HepG2 (cell line): Measurements from ENCODE around the gene OMD. TPM values are rescaled to one million over a fixed set of nuclear protein-coding genes. Genes with fewer than 3 reads are reported as not detected.

Source experiments
- ATAC-seq: fragments of 200-7000 bp; cut with Tn5 transposase; 3 replicates; pipeline ENCODE4 v1.9.1; 2020; ENCODE audit warnings: mild to moderate bottlenecking, moderate library complexity
- BruUV-seq: library from RNA; stranded (reverse); fragments of 400-500 nt; replicated peaks from 2 replicates; lab custom pipeline; 2021; lab: Mats Ljungman, UMichigan
- CTCF ChIA-PET: fragments of 300-600 bp; formaldehyde crosslinking; extraction: SDS; loops from one replicate; lab custom pipeline; 2021; ENCODE audit warnings: low total read pairs, inconsistent platforms, low intra/inter-chr PET ratio; lab: Yijun Ruan, JAX
- POLR2A ChIA-PET: fragments of 350-600 bp; sonication (Branson Sonifier 250); formaldehyde crosslinking; loops from one replicate; lab custom pipeline; 2020; ENCODE audit warnings: antibody characterized with exemption, inconsistent platforms; lab: Yijun Ruan, JAX
- DNase-seq: peaks from one replicate; pipeline ENCODE4 v3.0.0-alpha.2; 2015; ENCODE audit warnings: low spot score
- FAIRE-seq: peaks from 3 replicates; lab custom pipeline; 2011; peaks lifted over from hg19 to GRCh38; lab: Jason Lieb, UNC
- H2AFZ ChIP-seq: one replicate; pipeline ENCODE4 v1.6.1; 2011; ENCODE audit warnings: low read length, inconsistent platforms
- H3K27ac ChIP-seq: fragments of 300-600 bp; 3 replicates; pipeline ENCODE4 v1.8.0; 2011; ENCODE audit warnings: mixed run types, mild to moderate bottlenecking, mixed read lengths, low read length, inconsistent platforms; ENCODE audit not compliant: insufficient read depth; ENCODE audit errors: extremely low read length
- H3K27me3 ChIP-seq, 2 experiments: fragments of 200-600 bp in 1 of 2; 2 replicates in 1 of 2; 3 replicates in 1 of 2; pipeline versions ENCODE4 v1.6.0 to v1.8.0; 2011; ENCODE audit warnings: low read length in 2 of 2, mild to moderate bottlenecking in 2 of 2, moderate library complexity in 2 of 2, inconsistent platforms in 1 of 2; ENCODE audit not compliant: insufficient read depth in 2 of 2, control insufficient read depth in 1 of 2
- H3K36me3 ChIP-seq, 2 experiments: fragments of 200-600 bp in 1 of 2; replicated peaks in 1 of 2; 2 replicates in 1 of 2; 3 replicates in 1 of 2; pipeline versions ENCODE4 v1.5.1 to v1.8.0; 2011; ENCODE audit warnings: low read length in 2 of 2, inconsistent platforms in 1 of 2; ENCODE audit not compliant: insufficient read depth in 2 of 2, control insufficient read depth in 1 of 2
- H3K4me1 ChIP-seq: 2 replicates; pipeline ENCODE4 v1.5.1; 2012; ENCODE audit warnings: low read length, inconsistent platforms; ENCODE audit not compliant: insufficient read depth
- H3K4me2 ChIP-seq: 2 replicates; pipeline ENCODE4 v1.6.0; 2011; ENCODE audit warnings: low read depth, low read length, inconsistent platforms
- H3K4me3 ChIP-seq, 3 experiments: fragments of 200-600 bp in 1 of 3; sonication (generic), shearing (Covaris generic) in 1 of 3; replicated peaks in 1 of 3; 2 replicates each; pipeline ENCODE4 v1.5.1; 2011 to 2016; ENCODE audit warnings: low read length in 3 of 3, inconsistent platforms in 2 of 3, low read depth in 2 of 3, mild to moderate bottlenecking in 2 of 3, control low read depth in 1 of 3, mixed read lengths in 1 of 3; ENCODE audit not compliant: insufficient read depth in 1 of 3
- H3K79me2 ChIP-seq: one replicate; pipeline ENCODE4 v1.6.1; 2011; ENCODE audit warnings: low read length, inconsistent platforms; ENCODE audit not compliant: insufficient read depth
- H3K9ac ChIP-seq: 2 replicates; pipeline ENCODE4 v1.6.0; 2011; ENCODE audit warnings: mild to moderate bottlenecking, low read depth, low read length, inconsistent platforms; ENCODE audit not compliant: insufficient read depth
- H3K9me3 ChIP-seq: 2 replicates; pipeline ENCODE4 v1.5.1; 2012; ENCODE audit warnings: mild to moderate bottlenecking, low read length
- H4K20me1 ChIP-seq: 2 replicates; pipeline ENCODE4 v1.6.0; 2011; ENCODE audit warnings: inconsistent platforms, mild to moderate bottlenecking, low read length, moderate library complexity; ENCODE audit not compliant: insufficient read depth
- ETV5 ChIP-seq: IDR thresholded peaks from 2 replicates; pipeline ENCODE4 v1.6.1; 2018; ENCODE audit warnings: missing biosample characterization, missing genetic modification reagents, inconsistent platforms, borderline replicate concordance
- GMEB1 ChIP-seq: sonication (generic); formaldehyde crosslinking; IDR thresholded peaks from 2 replicates; pipeline ENCODE4 v1.5.1; 2020; ENCODE audit warnings: missing genetic modification reagents, mild to moderate bottlenecking, borderline replicate concordance
- HNF4G ChIP-seq, 2 experiments: sonication (generic) in 1 of 2; formaldehyde crosslinking in 1 of 2; IDR thresholded peaks; 2 replicates each; pipeline versions ENCODE4 v1.4.0 to v1.6.1; 2011 to 2020; ENCODE audit warnings: borderline replicate concordance in 2 of 2, low read depth in 2 of 2, mild to moderate bottlenecking in 2 of 2, low read length in 1 of 2, missing genetic modification reagents in 1 of 2, moderate library complexity in 1 of 2
- JUNB ChIP-seq: sonication (generic); formaldehyde crosslinking; IDR thresholded peaks from 2 replicates; pipeline ENCODE4 v1.8.0; 2022; ENCODE audit warnings: missing genetic modification reagents, mild to moderate bottlenecking, borderline replicate concordance
- ZNF83 ChIP-seq: sonication (generic); formaldehyde crosslinking; IDR thresholded peaks from 2 replicates; pipeline ENCODE4 v1.4.0; 2020; ENCODE audit warnings: missing genetic modification reagents, mild to moderate bottlenecking, borderline replicate concordance
- ZSCAN25 ChIP-seq: sonication (generic); formaldehyde crosslinking; IDR thresholded peaks from 2 replicates; pipeline ENCODE4 v1.8.0; 2022; ENCODE audit warnings: mild to moderate bottlenecking, missing genetic modification reagents
- WGBS: methylation state at CpG from one replicate; pipeline ENCODE4 v1.1.6; 2017; ENCODE audit warnings: low lambda C conversion rate; 5-methylcytosine and 5-hydroxymethylcytosine counted together
- in situ Hi-C: cut with HindIII; loops from 2 replicates; pipeline ENCODE4 v1.10.0; 2017; ENCODE audit warnings: low pct_unique_long_range_greater_than_20kb; ENCODE audit not compliant: extremely low pct_ligation_motif_present
- intact Hi-C: fragments of 100-400 bp; cut with micrococcal nuclease; formaldehyde crosslinking; loops from one replicate; pipeline ENCODE4 v1.10.0; 2022; ENCODE audit not compliant: unreplicated experiment
- polyA plus RNA-seq, 8 experiments: library from polyadenylated mRNA; depleted of rRNA in 3 of 8; stranded (reverse) in 7 of 8; unstranded in 1 of 8; fragments of >200 nt; fragmentation: Illumina TruSeq in 4 of 8; extraction: Trizol in 4 of 8; gene quantifications; 2 replicates each; pipeline versions ENCODE4 v1.2.1 to v1.2.3, GENCODE V29; 2011 to 2016; ENCODE audit warnings: low read depth in 4 of 8, missing spikeins in 1 of 8, mixed read lengths in 1 of 8; ENCODE audit not compliant: insufficient read depth in 1 of 8
- total RNA-seq, 5 experiments: library from RNA; depleted of rRNA; stranded (reverse); fragments of >200 nt; fragmentation: Illumina TruSeq; extraction: Trizol; gene quantifications; 2 replicates each; pipeline ENCODE4 v1.2.3, GENCODE V29; 2016; ENCODE audit warnings: low read depth in 1 of 5
- TF ChIP-seq, protein P1 (sequence below): sonication (generic); formaldehyde crosslinking; conservative IDR thresholded peaks from 2 replicates; pipeline ENCODE4 v1.8.0; 2022; ENCODE audit warnings: mild to moderate bottlenecking, moderate library complexity, missing genetic modification reagents
- TF ChIP-seq, protein P2 (sequence below): IDR thresholded peaks from 2 replicates; pipeline ENCODE4 v1.6.1; 2016; ENCODE audit warnings: missing genetic modification reagents, missing compliant biosample characterization

Gene OMD
- total and polyA plus RNA-seq, 2 of the 13 experiments (the other 11 are each of a cell fraction or from before 2014, with no cell fraction given) = not detected

DNA sequence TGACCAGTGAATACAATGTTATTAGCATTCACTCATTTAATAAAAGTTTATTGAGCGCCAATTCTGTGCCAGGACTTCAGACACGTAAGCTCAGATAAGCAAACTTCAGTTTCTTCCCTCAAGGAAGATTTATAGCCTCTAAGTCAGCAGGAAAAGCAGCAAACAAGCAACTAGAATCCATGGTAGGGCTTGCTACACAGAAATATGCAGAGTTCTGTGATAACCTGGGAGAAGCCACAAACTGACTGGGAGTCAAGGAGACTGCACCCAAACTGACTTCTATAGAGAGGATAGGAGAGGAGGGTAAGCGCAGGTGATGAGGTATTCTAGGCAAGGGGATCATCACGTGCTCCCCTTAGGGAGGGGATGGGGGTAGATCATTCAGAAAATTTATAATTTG, 18.5 kb downstream of the OMD start:
- intact Hi-C loops = no loop called here

More for the DNA sequence above, 18.5 kb downstream of the OMD start:
- no TSS peak for BruUV-seq
- Histone ChIP-seq H3K27me3 (no peaks in the 10 kb centered on the region), H3K36me3 (no peaks in the 10 kb centered on the region), H3K9ac (no peak overlapping the region), H3K4me3 (no peak overlapping the region), H2AFZ (no peak overlapping the region), H3K27ac (no peak overlapping the region), H3K9me3 (no peaks in the 10 kb centered on the region), H3K4me1 (no peaks in the 10 kb centered on the region), H4K20me1 (no peaks in the 10 kb centered on the region), H3K4me2 (no peak overlapping the region), H3K79me2 (no peaks in the 10 kb centered on the region)
- no peak for ATAC-seq
- FAIRE-seq = no peak
- ChIA-PET CTCF (no interaction called here), POLR2A (no interaction called here)
- no peak for TF ChIP-seq GMEB1 (CRISPR knock-in tag)
- TF ChIP-seq ZNF83 (CRISPR knock-in tag) = no peak
- TF ChIP-seq HNF4G (IDR thresholded peaks at IDR 0.05; ENCODE audit: borderline replicate concordance, low read depth, low read length) = no peak
- no peak for TF ChIP-seq HNF4G (CRISPR knock-in tag; IDR thresholded peaks at IDR 0.05; ENCODE audit: borderline replicate concordance, low read depth)
- no peak for TF ChIP-seq ETV5 (CRISPR knock-in tag)
- no peak for TF ChIP-seq JUNB
- TF ChIP-seq, protein P1, sequence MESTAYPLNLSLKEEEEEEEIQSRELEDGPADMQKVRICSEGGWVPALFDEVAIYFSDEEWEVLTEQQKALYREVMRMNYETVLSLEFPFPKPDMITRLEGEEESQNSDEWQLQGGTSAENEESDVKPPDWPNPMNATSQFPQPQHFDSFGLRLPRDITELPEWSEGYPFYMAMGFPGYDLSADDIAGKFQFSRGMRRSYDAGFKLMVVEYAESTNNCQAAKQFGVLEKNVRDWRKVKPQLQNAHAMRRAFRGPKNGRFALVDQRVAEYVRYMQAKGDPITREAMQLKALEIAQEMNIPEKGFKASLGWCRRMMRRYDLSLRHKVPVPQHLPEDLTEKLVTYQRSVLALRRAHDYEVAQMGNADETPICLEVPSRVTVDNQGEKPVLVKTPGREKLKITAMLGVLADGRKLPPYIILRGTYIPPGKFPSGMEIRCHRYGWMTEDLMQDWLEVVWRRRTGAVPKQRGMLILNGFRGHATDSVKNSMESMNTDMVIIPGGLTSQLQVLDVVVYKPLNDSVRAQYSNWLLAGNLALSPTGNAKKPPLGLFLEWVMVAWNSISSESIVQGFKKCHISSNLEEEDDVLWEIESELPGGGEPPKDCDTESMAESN = no peak
- TF ChIP-seq, protein P2, sequence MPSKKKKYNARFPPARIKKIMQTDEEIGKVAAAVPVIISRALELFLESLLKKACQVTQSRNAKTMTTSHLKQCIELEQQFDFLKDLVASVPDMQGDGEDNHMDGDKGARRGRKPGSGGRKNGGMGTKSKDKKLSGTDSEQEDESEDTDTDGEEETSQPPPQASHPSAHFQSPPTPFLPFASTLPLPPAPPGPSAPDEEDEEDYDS = no peak
- no peak for TF ChIP-seq ZSCAN25
- in situ Hi-C loops = no loop called here
- WGBS = 88% methylated on average over 4 of the region's 4 CpGs
- DNase-seq = no peak
